ENCODE measurements around the gene ALKBH5.
A peak's percentile ranks its signal among the peaks of the same experiment; 100 is the strongest.

The ALKBH5 gene

DNA sequence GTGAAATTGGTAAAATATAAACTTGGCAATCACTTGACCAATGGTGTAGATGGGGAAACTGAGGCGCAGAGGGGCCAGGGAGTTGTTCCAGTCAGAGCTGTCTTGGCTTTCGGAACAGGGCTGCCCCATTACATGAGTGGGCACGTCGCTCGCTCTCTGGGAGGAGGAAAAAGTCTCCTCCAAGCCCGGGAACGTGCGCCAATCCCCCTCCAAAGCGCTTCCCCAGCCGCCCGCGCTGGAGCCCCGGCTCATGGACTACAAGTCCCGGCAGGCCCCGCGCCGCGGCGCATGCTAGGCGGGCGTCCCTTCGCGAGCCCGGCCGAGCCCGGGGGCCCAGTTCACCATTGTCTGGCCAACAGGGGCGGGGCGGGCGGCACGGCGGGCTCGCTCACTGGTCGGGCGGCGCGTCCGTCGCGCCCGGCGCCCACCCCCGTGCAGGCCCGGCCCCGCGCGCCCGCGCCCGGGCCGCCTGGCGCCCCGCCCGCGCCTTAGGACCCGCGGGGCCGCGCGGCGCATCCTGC lies 41.6 kb downstream of the ALKBH5 start, which contains the start of gene LLGL1:
Gene LLGL1 (plus strand): TSS at position 515 of the 521 bp plus-strand sequence. CDS start 48 bp downstream, outside the sequence.
- DNase-seq, result peak; percentile 97

DNA sequence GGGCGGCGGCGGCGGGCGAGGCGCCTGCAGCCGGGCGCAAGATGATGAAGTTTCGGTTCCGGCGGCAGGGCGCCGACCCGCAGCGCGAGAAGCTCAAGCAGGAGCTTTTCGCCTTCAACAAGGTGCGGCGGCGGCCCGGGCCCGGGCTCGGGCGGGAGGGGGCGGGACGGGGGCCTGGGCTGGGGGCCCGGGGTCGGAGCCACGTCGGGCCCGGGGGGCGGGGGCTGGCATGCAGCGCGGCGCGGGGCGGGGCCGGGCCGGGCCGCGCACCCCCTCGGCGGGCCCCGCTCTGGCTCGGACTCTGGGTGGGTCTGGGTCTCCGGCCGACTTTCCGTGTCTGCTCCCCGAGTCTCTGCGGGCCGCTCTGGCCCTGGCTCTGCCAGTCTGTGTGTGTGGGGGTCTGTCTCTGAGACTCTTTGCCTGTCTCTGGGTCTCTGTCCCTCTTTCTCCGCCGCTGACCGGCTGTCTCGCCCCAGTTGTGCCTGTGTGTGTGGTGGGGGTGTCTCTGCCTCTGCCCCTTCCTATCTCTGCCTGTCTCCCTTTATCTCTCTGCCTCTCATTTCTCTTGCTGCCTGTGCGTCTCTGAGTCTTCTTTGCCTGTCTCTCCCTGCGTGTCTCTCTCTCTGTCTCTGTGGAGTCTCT lies 42.1 kb downstream of the ALKBH5 start:
- no peak for DNase-seq

DNA sequence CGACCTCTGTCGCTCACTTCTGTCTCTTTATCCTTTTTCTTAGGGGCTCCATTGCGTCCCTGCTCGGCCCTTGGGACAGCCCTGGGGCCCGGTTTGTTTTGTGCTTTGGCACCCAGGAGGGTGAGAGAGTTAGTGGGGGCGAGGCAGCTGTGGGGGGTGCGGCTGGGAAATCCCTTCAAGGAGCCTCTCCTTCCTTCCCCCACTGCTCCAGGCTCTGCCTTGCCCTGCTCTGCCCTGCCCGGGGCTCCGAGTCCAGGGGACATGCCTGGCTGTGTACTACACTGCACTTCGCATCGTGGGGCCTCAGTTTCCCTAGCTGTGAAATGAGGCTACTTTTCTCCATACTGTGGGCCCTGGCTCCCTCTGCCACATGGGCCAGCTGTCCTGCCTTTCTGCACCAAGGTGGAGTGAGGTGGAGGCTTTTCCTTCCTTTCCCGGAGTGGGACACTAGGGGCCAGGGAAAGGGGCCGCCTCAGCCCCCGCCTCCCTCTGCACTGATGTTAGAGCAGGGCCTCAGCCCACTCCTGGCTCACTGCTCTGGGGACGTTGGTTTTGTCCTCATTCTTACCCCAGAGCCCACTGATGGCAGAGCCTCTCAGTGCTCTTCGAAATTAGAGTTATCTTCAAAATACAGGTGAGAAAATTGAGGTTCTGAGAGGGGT lies 42.8 kb downstream of the ALKBH5 start:
- DNase-seq, result no peak

DNA sequence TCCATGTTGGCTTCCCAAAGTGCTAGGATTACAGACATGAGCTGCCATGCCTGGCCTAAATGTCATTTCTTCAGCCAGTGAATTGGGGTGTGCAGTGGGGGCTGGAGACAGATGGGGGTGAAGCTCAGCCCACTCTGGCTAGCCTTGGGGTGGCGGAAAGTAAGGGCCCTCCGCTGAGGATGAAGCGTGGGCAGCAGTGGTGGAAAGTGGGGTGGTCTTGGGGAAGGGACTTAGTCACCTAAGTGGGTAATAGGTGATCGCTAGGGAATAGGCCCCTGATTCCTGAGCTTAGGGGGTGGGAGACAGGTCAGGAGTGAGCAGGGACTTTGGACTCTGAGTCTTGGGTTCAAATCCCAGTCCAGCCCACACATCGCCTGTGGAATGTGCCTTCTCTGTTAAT lies 44.0 kb downstream of the ALKBH5 start:
- DNase-seq, result no peak

DNA sequence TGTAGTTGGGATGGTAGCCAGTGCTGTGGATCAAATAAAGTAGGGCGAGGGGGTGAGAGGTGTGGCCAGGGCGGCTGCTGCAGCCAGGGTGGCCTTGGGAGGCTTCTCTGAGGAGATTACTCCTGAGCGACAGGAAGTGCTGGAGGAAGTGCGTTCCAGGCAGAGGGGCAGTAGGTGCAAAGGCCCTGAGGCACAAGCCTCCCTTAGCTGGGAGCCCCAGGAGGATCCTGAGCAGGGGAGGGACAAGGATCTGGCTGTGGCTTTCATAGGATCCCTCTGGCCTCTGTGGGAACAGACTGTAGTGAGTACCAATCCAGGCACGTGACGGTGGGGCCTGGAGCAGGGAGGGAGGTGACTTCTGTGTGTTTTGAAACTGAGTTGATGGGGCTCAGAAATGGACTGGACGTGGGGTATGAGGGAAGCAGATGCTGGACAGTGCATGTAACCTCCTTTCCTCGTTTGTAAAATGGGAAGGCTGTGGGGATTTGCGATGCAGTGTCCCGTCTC lies 44.6 kb downstream of the ALKBH5 start:
- DNase-seq, result no peak

DNA sequence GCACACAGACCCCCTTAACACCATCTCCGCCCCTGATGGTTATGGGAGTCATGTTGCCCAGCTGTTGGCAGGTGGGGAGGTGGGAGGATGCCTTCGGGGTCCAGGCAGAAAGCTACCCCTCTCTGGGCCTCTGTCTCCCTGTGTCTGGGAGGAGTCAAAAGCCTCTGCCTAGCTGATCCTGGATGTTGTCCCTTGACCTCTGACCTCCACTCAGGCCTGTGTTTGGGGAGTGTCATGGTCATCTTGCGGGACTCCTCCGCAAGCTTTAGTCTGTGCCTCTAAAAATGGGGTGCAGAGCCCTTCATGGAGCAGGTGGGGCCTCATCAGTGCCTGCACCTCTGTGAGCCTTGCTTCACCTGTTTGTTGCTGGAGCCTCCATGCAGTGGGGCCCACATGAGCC lies 45.6 kb downstream of the ALKBH5 start:
- DNase-seq, result no peak

DNA sequence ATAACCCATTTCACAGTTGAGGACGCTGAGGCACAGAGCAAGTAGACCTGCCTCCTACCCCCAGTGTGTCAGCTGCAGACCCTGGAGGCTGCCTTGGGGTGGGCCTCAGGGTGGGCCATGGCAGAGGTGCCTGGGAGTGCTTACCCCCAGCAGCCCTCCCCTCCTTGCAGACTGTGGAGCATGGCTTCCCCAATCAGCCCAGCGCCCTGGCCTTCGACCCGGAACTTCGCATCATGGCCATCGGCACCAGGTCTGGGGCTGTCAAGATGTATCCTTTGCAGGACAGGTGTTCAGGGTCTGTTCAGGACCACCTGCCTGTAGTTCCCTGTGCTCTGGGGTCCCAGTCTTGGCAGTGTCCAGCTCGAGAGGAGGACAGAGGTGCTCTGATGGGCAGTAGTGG lies 46.1 kb downstream of the ALKBH5 start:
- no peak for DNase-seq

DNA sequence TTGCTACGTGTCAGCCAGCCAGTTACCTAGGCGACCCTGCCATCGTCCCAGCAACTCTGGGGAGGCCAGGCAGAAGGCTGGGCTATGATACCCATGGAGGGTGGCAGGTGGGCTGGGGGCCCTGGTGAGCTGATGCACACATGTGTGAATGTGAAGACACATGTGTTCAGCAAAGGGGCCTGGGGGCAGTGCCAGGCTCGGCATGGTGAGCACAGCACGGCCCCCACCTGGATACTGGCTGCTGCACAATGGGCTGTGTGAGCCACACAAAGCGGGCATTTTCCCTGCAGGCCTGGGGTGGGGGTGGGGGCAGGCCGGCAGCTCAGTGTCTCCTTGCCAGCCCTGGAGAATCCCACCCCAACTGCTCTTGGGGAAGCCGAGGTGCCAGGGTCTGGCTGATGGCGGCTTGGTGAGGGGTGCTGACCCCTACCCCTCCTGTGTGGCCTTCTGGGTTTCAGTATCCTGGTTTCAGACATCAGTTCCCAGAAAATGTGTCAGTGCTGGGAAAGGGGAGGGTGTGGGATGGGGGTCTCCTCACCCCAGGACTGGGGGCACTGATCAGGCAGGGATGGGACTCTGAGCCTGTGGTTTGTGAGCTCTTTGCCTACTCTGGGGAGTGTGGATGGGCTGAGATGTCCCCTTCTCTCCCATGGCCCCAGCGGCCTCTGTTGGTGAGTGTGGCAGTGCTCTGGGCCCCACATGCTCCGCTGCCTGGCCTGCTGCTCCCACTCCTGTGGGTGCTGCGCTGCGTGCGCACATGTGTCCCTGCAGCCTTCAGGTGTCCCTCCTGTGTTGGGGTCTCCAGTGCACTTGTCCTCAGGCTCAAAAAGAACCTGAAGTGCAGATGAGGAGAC lies 46.9 kb downstream of the ALKBH5 start:
- no peak for DNase-seq

DNA sequence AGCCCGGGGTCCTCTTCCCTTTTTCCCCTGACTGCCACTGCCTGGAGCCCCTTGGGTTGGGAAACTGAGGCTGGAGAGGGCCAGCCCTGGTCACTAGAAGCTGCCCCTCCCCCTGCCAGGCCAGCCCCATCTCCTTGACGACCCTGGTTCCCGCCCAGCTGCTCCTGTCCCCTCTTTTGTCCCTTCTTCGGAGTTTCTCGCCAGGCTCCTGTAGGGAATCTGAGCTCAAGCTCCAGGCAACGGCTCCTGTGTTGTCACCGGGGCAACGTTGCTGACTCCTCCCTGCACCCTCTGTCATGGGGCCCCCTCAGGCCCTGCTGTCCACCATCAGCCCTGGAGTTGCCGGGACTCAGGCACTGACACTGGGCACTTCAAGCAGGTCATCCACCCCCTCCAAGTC lies 47.5 kb downstream of the ALKBH5 start:
- no peak for DNase-seq

DNA sequence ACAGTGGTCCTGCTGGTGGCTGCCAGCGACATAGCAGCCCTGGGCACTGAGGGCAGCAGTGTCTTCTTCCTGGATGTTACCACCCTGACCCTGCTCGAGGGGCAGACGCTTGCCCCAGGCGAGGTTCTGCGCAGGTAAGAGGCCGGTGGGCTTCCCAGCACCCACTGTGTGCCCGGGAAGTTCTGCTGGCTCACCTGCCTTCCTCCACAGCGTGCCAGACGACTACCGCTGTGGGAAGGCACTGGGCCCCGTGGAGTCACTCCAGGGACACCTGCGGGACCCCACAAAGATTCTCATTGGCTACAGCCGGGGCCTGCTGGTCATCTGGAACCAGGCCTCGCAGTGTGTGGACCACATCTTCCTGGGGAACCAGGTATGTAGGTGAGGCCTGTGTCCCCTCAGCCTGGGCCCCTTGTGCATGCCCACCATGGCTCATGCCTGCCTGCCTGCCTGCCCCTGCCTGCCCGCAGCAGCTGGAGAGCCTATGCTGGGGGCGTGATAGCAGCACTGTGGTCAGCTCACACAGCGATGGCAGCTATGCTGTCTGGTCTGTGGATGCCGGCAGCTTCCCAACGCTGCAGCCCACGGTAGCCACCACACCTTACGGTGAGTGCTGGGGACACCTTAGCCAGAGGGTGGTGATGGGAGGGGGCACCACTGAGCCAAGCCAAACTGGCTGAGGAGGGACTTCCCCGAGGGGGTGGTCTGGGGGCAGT lies 50.3 kb downstream of the ALKBH5 start:
- no peak for DNase-seq

DNA sequence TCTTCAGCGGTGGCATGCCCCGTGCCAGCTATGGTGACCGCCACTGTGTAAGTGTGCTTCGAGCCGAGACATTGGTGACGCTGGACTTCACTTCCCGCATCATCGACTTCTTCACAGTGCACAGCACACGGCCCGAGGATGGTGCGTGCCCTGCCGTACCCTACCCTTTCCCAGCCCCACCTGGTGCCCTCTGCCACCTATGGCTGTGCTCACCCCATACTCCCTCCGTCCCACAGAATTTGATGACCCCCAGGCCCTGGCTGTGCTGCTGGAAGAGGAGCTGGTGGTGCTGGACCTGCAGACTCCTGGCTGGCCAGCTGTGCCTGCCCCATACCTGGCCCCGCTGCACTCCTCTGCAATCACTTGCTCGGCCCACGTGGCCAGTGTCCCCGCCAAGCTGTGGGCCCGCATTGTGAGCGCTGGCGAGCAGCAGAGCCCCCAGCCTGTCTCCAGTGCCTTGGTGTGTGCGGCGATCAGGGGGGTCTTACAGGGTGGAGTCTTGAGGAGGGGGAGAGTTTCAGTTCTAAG lies 51.3 kb downstream of the ALKBH5 start:
- DNase-seq, result no peak

DNA sequence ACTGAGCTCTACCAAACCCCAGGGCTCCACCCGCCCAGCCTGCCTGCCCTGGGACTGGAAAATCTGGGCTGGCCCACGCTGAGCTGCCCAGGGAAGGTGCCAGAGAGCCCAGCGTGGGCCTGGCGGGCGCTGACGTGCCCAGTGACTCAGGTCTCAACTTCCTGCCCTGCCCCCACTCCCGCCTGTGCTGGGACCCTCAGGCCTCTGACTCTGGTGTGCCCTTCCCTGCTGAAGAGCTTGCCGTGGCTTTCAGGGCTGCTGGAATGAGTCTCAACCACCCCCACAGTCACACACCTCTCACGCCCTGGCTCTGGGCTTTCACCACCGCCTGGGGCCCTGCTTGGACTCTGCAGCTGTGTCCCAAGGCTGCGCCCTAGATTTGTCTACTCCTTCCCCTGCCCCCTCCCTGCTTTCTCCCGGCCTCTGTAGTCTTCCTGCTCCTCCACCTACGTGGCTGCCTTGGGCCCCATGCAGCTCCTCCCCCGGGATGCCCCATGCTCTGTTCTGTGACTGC lies 52.2 kb downstream of the ALKBH5 start:
- DNase-seq, result peak; percentile 33

DNA sequence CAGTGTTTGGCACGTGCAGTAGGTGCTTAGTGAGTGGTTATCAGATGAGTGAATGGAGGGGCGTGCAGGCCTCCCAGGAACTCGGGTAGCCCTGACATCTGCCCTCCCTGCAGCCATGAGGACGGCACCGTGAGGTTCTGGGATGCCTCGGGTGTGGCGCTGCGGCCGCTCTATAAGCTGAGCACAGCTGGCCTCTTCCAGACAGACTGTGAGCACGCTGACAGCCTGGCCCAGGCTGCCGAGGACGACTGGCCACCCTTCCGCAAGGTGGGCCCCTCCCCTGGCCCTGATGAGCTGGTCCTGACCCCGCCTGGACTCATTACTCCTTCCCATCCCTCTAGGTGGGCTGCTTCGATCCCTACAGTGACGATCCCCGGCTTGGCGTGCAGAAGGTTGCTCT lies 52.9 kb downstream of the ALKBH5 start:
- DNase-seq, result no peak

DNA sequence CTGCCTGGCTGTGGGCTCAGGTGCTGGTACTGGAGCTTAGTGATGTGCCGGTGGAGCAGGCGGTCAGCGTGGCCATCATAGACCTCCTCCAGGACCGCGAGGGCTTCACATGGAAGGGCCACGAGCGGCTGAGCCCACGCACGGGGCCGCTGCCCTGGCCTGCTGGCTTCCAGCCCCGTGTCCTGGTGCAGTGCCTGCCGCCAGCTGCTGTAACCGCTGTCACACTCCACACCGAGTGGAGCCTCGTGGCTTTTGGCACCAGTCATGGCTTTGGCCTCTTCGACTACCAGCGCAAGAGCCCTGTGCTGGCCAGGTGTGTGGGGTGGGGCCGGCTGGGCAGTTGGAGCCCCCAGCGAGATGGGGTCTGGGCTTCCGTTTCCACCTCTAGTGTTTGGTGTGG lies 53.8 kb downstream of the ALKBH5 start:
- DNase-seq, result no peak

DNA sequence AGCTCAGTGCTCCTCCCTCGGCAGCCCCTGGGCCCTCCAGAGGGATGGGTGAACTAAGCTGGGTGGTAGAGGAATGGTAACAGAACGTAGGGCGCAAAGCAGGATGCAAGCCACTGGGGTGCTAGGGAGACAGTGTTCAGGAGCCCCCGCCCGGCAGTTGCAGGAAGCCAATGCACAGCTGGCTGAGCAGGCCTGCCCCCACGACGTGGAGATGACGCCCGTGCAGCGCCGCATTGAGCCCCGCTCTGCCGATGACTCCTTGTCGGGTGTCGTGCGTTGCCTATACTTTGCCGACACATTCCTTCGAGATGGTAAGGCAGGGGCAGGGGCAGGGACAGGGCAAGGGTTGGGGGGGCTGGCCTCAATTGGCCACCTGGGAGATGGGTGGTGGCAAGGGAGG lies 54.7 kb downstream of the ALKBH5 start:
- no peak for DNase-seq

DNA sequence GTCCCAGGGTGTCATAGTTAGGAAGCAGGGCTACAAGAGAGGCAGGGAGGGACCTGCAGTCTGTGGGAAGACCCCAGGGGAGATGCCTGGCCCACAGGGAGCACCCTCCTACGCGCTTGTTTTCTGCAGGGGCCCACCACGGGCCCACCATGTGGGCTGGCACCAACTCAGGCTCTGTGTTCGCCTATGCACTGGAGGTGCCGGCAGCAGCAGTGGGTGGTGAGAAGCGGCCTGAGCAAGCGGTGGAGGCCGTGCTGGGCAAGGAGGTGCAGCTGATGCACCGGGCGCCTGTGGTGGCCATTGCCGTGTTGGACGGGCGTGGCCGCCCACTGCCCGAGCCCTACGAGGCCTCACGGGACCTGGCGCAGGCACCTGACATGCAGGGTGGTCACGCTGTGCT lies 56.8 kb downstream of the ALKBH5 start:
- no peak for DNase-seq

DNA sequence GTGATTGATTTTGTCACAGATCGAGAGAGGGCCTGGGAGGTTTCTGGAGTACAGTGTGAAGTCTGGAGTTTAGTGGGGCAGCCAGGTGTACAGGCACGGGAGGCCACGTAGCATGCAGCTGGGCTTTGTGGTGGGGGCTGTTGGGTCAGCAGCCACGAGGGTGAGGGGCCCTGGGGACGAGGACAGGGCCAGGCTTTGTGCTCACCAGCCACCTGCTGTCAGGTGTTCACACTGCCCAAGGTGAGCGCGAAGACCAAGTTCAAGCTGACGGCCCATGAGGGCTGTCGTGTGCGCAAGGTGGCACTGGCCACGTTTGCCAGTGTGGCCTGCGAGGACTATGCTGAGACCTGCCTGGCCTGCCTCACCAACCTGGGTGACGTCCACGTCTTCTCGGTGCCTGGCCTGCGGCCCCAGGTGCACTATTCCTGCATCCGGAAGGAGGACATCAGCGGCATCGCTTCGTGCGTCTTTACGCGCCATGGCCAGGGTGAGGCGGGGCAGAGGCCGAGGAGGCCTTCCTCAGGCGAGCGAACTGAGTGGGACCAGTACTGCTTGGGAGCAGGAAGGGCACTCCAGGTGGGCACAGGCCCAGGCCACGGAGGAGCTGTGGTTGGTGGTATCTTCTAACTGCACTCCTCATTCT lies 57.7 kb downstream of the ALKBH5 start:
- no peak for DNase-seq

DNA sequence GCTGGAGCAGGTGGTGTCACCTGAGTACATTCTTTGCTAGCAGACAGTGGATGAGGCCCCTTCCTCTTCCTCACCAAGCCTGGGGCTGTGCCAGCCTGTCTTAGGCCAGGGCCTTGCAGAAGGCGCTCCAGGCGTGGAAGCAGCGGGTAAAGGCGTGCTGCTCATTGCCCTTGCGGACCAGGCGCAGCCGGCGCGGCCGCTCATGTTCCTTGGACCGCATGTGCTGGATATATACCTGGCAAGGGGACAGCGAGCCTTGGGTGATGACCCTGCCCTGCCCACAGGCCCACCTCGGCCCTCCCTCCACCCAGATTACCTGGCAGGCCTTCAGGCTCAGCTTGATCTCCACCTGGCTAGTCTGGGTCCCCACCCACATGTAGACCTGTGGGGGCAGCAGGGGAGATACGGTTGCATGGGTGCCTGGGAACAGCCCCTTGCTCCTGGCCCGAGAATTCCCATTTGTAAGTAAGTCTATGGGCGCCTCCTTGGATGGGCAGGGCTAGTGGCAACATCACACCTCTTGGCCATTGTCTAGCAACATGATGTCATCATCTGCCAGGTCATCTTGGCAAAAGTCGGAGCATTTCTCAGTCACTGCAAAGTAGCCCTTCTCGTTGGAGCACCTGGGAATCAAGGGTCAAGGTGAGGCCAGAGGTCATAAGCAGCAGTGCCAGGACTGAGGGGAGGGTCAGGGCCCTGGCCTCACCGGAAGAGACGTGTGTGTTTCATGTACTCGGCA lies 61.6 kb downstream of the ALKBH5 start:
- DNase-seq, result no peak

DNA sequence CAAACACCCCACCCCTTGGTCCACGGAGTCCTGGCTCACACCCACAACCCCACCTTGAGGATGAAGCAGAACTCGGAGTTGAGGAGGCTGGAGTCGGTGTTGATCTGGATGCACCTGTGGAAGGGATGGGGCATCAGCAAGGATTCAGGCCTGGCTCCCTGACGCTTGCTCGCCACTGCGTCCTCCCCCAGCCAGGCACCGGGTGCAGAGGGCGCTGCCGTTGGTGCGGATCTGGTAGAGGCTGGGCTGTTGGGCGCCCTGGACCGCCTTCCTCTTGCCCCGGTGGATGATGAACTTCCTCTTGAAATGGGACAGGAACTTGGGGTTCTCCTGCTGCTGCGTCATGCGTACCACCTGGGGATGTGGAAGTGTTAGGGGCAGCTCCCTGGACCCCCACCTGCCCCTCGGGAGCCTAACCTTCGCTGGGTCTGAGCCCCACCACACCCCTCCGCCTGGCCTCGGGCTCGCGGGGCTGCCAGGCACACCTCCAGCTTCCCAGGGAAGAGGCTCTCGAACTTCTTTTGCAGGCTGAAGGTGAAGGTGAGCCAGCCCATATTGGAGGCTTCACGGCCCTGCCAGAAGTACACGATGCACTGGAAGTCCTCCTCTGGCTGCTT lies 62.6 kb downstream of the ALKBH5 start:
- no peak for DNase-seq

DNA sequence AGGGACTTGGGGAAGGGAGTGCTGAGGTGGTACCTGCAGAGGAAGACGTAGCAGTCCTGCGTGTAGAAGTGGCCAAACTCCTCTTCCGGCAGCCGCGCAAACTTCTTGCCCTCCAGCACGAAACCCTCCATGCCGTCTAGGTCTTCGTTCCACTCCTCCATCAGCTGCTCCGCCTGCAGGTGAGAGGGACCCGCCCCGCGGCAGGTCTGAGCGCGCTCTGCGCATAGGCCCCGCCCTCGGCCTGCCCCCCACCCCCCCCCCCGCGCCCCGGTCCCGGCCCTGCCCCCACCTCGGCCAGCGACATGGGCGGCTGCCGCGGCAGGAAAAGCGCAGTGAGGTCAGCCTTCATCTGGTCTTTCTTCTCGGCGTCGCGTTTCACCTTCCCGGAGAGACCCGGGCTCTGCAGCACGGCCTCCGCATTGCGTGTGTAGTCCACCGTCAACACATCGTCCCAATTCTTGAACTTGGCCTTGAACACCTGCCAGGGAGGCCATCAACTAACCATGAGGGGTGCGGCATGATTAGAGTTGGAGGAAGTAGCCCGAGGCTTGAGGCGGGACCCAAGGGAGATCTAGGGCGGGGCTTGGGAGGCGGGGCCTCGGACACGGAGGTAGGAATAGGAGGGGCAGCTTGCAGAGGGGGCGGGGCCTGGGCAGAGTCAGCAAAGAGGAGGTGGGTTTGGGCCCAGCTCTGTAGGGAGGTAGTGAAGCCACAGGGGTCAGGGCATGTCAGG lies 63.4 kb downstream of the ALKBH5 start:
- DNase-seq, result peak; percentile 44

Measured in fibroblast of skin of right biceps (primary cell).